ENCODE results near the gene ZNF410. TPM values are rescaled to one million over a fixed set of nuclear protein-coding genes. Genes with fewer than 3 reads are reported as not detected.

ZNF410 gene
- total and polyA plus RNA-seq, 2 of the 8 experiments (the other 6 are each of a cell fraction or from before 2014, with no cell fraction given): 11.2 to 18.9 TPM

DNA sequence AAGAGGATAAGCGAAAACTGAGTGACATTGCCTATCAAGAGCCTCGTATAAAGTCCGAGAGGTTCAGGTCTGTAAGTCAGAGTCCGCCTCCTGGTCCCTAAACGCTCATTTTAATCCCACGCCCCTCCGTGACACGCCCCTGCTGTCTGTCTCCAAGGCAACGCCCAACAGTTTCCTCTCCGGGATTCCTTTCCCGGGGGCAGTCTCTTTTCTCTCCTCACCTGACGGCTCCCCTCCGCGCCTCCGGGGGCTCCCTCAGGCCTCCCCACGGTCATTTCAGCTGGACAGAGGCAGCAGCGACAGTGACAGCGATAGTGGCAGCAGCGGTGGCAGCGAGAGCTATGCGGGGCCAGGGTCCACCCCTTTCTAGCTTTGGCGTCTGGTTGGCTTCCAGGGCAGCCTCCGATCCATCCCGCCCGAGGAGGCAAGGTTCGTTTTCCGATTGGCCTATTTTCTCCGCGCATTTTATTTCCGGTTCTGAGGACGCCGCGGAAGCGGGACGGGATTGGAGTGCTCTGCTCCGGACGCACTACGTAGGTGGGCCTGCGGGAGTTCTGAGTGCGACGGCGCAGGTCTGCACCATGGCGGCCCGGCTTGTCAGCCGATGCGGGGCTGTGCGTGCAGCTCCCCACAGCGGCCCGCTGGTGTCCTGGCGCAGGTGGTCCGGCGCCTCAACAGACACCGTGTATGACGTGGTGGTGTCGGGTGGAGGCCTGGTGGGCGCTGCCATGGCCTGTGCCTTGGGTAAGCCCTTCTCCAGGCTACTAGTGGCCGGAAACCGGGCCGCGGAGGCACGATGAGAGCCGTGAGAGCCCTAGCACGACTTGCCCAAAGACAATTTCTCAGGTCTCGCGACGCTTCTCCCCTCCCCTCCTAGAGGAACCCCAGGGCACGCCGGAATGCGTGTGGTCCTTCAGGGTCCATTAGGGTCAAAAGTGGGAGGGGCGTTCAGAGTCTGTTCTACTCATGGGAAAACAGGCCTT, 63.4 kb downstream of the ZNF410 start, which contains the start of the genes COQ6 and FAM161B (continued):
- TF ChIP-seq, protein P1, sequence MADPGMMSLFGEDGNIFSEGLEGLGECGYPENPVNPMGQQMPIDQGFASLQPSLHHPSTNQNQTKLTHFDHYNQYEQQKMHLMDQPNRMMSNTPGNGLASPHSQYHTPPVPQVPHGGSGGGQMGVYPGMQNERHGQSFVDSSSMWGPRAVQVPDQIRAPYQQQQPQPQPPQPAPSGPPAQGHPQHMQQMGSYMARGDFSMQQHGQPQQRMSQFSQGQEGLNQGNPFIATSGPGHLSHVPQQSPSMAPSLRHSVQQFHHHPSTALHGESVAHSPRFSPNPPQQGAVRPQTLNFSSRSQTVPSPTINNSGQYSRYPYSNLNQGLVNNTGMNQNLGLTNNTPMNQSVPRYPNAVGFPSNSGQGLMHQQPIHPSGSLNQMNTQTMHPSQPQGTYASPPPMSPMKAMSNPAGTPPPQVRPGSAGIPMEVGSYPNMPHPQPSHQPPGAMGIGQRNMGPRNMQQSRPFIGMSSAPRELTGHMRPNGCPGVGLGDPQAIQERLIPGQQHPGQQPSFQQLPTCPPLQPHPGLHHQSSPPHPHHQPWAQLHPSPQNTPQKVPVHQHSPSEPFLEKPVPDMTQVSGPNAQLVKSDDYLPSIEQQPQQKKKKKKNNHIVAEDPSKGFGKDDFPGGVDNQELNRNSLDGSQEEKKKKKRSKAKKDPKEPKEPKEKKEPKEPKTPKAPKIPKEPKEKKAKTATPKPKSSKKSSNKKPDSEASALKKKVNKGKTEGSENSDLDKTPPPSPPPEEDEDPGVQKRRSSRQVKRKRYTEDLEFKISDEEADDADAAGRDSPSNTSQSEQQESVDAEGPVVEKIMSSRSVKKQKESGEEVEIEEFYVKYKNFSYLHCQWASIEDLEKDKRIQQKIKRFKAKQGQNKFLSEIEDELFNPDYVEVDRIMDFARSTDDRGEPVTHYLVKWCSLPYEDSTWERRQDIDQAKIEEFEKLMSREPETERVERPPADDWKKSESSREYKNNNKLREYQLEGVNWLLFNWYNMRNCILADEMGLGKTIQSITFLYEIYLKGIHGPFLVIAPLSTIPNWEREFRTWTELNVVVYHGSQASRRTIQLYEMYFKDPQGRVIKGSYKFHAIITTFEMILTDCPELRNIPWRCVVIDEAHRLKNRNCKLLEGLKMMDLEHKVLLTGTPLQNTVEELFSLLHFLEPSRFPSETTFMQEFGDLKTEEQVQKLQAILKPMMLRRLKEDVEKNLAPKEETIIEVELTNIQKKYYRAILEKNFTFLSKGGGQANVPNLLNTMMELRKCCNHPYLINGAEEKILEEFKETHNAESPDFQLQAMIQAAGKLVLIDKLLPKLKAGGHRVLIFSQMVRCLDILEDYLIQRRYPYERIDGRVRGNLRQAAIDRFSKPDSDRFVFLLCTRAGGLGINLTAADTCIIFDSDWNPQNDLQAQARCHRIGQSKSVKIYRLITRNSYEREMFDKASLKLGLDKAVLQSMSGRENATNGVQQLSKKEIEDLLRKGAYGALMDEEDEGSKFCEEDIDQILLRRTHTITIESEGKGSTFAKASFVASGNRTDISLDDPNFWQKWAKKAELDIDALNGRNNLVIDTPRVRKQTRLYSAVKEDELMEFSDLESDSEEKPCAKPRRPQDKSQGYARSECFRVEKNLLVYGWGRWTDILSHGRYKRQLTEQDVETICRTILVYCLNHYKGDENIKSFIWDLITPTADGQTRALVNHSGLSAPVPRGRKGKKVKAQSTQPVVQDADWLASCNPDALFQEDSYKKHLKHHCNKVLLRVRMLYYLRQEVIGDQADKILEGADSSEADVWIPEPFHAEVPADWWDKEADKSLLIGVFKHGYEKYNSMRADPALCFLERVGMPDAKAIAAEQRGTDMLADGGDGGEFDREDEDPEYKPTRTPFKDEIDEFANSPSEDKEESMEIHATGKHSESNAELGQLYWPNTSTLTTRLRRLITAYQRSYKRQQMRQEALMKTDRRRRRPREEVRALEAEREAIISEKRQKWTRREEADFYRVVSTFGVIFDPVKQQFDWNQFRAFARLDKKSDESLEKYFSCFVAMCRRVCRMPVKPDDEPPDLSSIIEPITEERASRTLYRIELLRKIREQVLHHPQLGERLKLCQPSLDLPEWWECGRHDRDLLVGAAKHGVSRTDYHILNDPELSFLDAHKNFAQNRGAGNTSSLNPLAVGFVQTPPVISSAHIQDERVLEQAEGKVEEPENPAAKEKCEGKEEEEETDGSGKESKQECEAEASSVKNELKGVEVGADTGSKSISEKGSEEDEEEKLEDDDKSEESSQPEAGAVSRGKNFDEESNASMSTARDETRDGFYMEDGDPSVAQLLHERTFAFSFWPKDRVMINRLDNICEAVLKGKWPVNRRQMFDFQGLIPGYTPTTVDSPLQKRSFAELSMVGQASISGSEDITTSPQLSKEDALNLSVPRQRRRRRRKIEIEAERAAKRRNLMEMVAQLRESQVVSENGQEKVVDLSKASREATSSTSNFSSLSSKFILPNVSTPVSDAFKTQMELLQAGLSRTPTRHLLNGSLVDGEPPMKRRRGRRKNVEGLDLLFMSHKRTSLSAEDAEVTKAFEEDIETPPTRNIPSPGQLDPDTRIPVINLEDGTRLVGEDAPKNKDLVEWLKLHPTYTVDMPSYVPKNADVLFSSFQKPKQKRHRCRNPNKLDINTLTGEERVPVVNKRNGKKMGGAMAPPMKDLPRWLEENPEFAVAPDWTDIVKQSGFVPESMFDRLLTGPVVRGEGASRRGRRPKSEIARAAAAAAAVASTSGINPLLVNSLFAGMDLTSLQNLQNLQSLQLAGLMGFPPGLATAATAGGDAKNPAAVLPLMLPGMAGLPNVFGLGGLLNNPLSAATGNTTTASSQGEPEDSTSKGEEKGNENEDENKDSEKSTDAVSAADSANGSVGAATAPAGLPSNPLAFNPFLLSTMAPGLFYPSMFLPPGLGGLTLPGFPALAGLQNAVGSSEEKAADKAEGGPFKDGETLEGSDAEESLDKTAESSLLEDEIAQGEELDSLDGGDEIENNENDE (IDR thresholded peaks at IDR 0.05; ENCODE audit: insufficient replicate concordance, low read length): no peak
- TF ChIP-seq CEBPB (IDR thresholded peaks at IDR 0.05; ENCODE audit: low read depth, low read length) (no peak), KDM5A (IDR thresholded peaks at IDR 0.05; ENCODE audit: low read length) (no peak; the same call in 1 of the 2 replicates), FOSL1 (IDR thresholded peaks at IDR 0.05; ENCODE audit: insufficient read depth, low read depth, low read length) (no peak), EZH2 (IDR thresholded peaks at IDR 0.05; ENCODE audit: low read depth, low read length, severe bottlenecking) (no peak), CREB1 (IDR thresholded peaks at IDR 0.05) (peak; percentile 86), RXRA (IDR thresholded peaks at IDR 0.05; ENCODE audit: insufficient read depth, low read depth, low read length) (no peak), CHD1 (IDR thresholded peaks at IDR 0.05; ENCODE audit: low read depth, low read length) (no peak), BACH1 (IDR thresholded peaks at IDR 0.05; ENCODE audit: low read length) (no peak), SRF (IDR thresholded peaks at IDR 0.05; ENCODE audit: low read depth, low read length) (no peak)

All from H1 (cell line).